Testis (tissue), 3 donors: ENCODE measurements around the gene ZNF579. TPM values are rescaled to one million over a fixed set of nuclear protein-coding genes. Genes with fewer than 3 reads are reported as not detected.

Experiments
- DNase-seq: peaks from one replicate; pipeline ENCODE4 v3.0.0-alpha.2; 2019
- H3K27ac ChIP-seq, 2 donors: fragments of 200-600 bp; sonication (generic); one replicate each; pipeline ENCODE4 v1.5.1; 2019
- H3K27me3 ChIP-seq: fragments of 200-600 bp; sonication (generic); one replicate; pipeline ENCODE4 v1.5.1; 2019
- H3K36me3 ChIP-seq: fragments of 200-600 bp; sonication (generic); one replicate; pipeline ENCODE4 v1.5.1; 2017; ENCODE audit warnings: low read depth; ENCODE audit errors: missing control alignments
- H3K4me1 ChIP-seq: fragments of 200-600 bp; sonication (generic); one replicate; pipeline ENCODE4 v1.5.1; 2019
- H3K4me3 ChIP-seq, 2 donors: fragments of 200-600 bp; sonication (generic); one replicate each; pipeline ENCODE4 v1.5.1; 2017 to 2019
- H3K9me3 ChIP-seq: fragments of 200-600 bp; sonication (generic); one replicate; pipeline ENCODE4 v1.5.1; 2017
- CTCF ChIP-seq, 3 experiments: fragments of 450-650 bp in 2 of 3; fragments of 200-600 bp in 1 of 3; sonication (generic) in 1 of 3; IDR thresholded peaks; one replicate each; pipeline ENCODE4 v1.5.1; 2016 to 2019; ENCODE audit warnings: antibody characterized with exemption in 3 of 3, mild to moderate bottlenecking in 2 of 3, moderate library complexity in 1 of 3
- POLR2A ChIP-seq: fragments of 450-650 bp; IDR thresholded peaks from one replicate; pipeline ENCODE4 v1.6.1; 2017; ENCODE audit warnings: antibody characterized with exemption, mild to moderate bottlenecking, moderate library complexity
- WGBS, 2 donors: methylation state at CpG; one replicate each; pipeline ENCODE4 v1.1.5; 2018; 5-methylcytosine and 5-hydroxymethylcytosine counted together
- intact Hi-C: fragments of 100-400 bp; cut with DNase I; formaldehyde crosslinking; loops from one replicate; pipeline ENCODE4 v1.15.1; 2023; ENCODE audit warnings: low total_unique reads
- polyA plus RNA-seq: library from polyadenylated mRNA; stranded (reverse); fragments of 350-450 nt; fragmentation: Illumina TruSeq; extraction: RNeasy Lipid Tissue Mini Kit (QIAGEN cat#74804); gene quantifications from one replicate; pipeline ENCODE4 v1.2.3, GENCODE V29; 2014; ENCODE audit warnings: low read depth, low replicate concordance; ENCODE audit not compliant: insufficient read depth
- total RNA-seq, 2 donors: library from RNA; depleted of rRNA; stranded (reverse); fragments of >200 nt; gene quantifications; one replicate each; pipeline ENCODE4 v1.2.3, GENCODE V29; 2016

Gene ZNF579
- total and polyA plus RNA-seq, 3 donors from 2014 or later, result 4.0 to 7.2 (median 4.3) TPM

- Histone ChIP-seq H3K4me3 (peak overlapping the region in 1 of 2 donors; percentile 91), H3K4me1 (peaks cover 16% of the 10 kb centered on the region), H3K36me3 (no peaks in the 10 kb centered on the region), H3K9me3 (no peaks in the 10 kb centered on the region), H3K27me3 (no peaks in the 10 kb centered on the region), H3K27ac (peak overlapping the region in 1 of 2 donors; percentile 94)
- no peak for TF ChIP-seq CTCF (IDR thresholded peaks at IDR 0.05)
- TF ChIP-seq POLR2A, result no peak
- intact Hi-C loops, result loop anchor here (10.0 kb wide), 1 partner anchor 89 kb away; no protein-coding TSS in a partner anchor
- no peak for DNase-seq
- 55 to 58% methylated on average over 22 of the region's 22 CpGs for WGBS, 2 donors
Measured at GRCh38 chr19:55603581-55604292, 23.1 kb upstream of the ZNF579 start.

GRCh38 chr19:55603115-55603514, 22.5 kb upstream of the ZNF579 start:
- Histone ChIP-seq H3K27ac (no peak overlapping the region), H3K27me3 (no peaks in the 10 kb centered on the region), H3K36me3 (no peaks in the 10 kb centered on the region), H3K4me1 (peaks cover 16% of the 10 kb centered on the region), H3K9me3 (no peaks in the 10 kb centered on the region), H3K4me3 (no peak overlapping the region)
- 44 to 73% methylated on average over 13 to 21 of the region's 21 CpGs for WGBS, 2 donors
- no peak for TF ChIP-seq POLR2A
- no peak for TF ChIP-seq CTCF (IDR thresholded peaks at IDR 0.05)
- no peak for DNase-seq
- intact Hi-C loops, result loop anchor here (10.0 kb wide), 1 partner anchor 88 kb away; no protein-coding TSS in a partner anchor

- Histone ChIP-seq H3K27me3 (no peaks in the 10 kb centered on the region), H3K27ac (no peak overlapping the region), H3K4me1 (peaks cover 16% of the 10 kb centered on the region), H3K4me3 (no peak overlapping the region), H3K36me3 (no peaks in the 10 kb centered on the region), H3K9me3 (no peaks in the 10 kb centered on the region)
- intact Hi-C loops, result loop anchor here (10.0 kb wide), 1 partner anchor 88 kb away; no protein-coding TSS in a partner anchor
- no peak for TF ChIP-seq CTCF (IDR thresholded peaks at IDR 0.05)
- TF ChIP-seq POLR2A, result no peak
- WGBS, 2 donors, result 72 to 100% methylated on average over 1 to 60 of the region's 60 CpGs
- no peak for DNase-seq
Measured at GRCh38 chr19:55602104-55603001, 21.7 kb upstream of the ZNF579 start.

- WGBS, 2 donors, result 44 to 49% methylated on average over 4 of the region's 4 CpGs
- no peak for DNase-seq
- no peaks in the 10 kb centered on the region for H3K9me3 ChIP-seq
- TF ChIP-seq CTCF (IDR thresholded peaks at IDR 0.05) (no peak), POLR2A (no peak)
- peaks cover 7% of the 10 kb centered on the region for H3K4me1 ChIP-seq
- no peaks in the 10 kb centered on the region for H3K27me3 ChIP-seq
- peak overlapping the region in 1 of 2 donors; percentile 88 for H3K4me3 ChIP-seq
- peak overlapping the region; percentile 95 to 99 for H3K27ac ChIP-seq
- intact Hi-C loops, result loop anchor here (10.0 kb wide), 1 partner anchor 86 kb away; no protein-coding TSS in a partner anchor
- no peaks in the 10 kb centered on the region for H3K36me3 ChIP-seq
Measured at GRCh38 chr19:55601084-55601483, 20.4 kb upstream of the ZNF579 start.
